Measurements from ENCODE around the gene TSEN54.

DNA sequence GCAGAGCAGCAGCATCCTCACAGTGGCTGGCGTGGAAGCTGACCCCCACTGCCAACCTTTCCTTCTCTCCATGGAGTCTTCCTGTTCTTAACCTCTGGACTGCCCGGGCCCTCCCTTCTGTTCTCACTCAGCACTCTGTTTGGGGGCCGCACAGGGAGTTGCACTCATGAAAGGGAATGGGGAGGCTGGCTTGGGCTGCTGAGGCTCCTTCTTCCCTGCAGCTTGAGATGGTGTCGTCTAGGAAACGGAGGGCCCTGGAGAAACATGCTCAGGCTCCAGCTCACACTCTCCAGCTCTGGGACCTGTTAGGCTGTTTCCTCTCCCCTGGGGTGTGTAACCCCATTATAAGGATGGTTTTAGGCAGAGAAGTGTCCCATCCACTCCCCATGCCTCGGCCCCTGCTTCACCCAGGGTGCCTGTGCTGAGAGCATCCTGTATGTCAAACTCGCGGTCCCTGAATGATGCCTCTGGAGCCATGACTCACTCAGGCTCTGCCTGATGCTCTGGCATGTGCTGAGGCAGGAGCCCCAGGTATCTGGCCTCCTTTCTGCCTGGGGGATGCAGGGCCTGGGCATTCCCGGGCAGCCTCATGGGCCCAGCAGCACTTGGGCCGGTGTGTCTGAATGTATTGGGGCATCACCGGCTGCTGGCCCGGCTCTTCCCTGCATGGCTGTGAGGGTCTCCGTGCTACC lies 41.0 kb upstream of the TSEN54 start:
- TF ChIP-seq, protein P1, sequence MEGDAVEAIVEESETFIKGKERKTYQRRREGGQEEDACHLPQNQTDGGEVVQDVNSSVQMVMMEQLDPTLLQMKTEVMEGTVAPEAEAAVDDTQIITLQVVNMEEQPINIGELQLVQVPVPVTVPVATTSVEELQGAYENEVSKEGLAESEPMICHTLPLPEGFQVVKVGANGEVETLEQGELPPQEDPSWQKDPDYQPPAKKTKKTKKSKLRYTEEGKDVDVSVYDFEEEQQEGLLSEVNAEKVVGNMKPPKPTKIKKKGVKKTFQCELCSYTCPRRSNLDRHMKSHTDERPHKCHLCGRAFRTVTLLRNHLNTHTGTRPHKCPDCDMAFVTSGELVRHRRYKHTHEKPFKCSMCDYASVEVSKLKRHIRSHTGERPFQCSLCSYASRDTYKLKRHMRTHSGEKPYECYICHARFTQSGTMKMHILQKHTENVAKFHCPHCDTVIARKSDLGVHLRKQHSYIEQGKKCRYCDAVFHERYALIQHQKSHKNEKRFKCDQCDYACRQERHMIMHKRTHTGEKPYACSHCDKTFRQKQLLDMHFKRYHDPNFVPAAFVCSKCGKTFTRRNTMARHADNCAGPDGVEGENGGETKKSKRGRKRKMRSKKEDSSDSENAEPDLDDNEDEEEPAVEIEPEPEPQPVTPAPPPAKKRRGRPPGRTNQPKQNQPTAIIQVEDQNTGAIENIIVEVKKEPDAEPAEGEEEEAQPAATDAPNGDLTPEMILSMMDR (conservative IDR thresholded peaks at IDR 0.05): no peak
- no peak for TF ChIP-seq EZH2 (IDR thresholded peaks at IDR 0.05; ENCODE audit: low read depth)

Data from PC-9 (cell line).